HG03280 (cell line): ENCODE data around the gene ITGAE.
"Not testable (repeated sequence)": the region's sequence is repeated elsewhere in the genome, so short reads cannot be mapped to it uniquely, and the experiment has no call there.

Experiments used
- ATAC-seq: cut with Tn5 transposase; IDR thresholded peaks from one replicate; pipeline ENCODE4 v1.9.1; 2021; ENCODE audit warnings: mild to moderate bottlenecking, moderate library complexity; ENCODE audit not compliant: unreplicated experiment

Gene ITGAE

GRCh38 chr17:3735515-3735914, 65.5 kb downstream of the ITGAE start:
- no peak for ATAC-seq

- ATAC-seq: not testable (repeated sequence)
Observed at GRCh38 chr17:3734911-3735276, 66.1 kb downstream of the ITGAE start.

- ATAC-seq: peak; percentile 59
Observed at GRCh38 chr17:3732210-3732621, 68.8 kb downstream of the ITGAE start.

- no peak for ATAC-seq
Observed at GRCh38 chr17:3730881-3731429, 70.0 kb downstream of the ITGAE start.

DNA sequence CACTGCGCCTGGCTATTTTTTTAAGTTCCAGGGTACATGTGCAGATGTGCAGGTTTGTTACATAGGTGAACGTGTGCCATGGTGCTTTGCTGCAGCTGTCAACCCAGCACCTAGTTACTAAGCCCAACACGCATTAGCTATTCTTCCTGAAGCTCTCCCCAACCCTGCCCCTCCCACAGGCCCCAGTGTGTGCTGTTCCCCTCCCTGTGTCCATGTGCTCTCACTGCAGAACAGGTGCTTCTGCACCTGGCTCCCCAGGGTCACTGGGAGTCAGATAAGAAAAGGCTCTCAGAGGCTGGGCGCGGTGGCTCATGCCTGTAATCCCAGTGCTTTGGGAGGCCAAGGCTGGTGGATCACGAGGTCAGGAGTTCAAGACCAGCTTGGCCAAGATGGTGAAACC, 71.1 kb downstream of the ITGAE start:
- ATAC-seq: no peak

- ATAC-seq: not testable (repeated sequence)
Observed at GRCh38 chr17:3728099-3728498, 72.9 kb downstream of the ITGAE start.

DNA sequence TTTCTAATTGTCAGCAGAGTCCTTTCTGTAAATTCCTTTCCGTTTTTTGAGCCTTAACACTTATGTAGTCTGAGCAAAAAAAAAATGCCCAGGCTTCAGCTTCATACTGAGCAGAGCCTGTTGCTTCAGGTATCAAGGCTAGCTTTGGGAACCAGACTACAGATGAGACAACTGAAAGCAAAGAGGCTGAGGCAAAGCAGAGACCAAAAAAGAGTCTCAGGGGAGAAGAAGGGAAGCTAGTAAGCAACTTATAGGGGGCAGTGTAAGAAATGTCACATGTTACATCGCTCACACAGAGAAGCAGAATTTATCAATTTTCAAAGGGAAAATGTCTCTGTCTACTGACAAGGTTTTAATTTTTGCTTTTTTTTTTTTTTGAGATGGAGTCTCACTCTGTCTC, 73.9 kb downstream of the ITGAE start:
- no peak for ATAC-seq

GRCh38 chr17:3724378-3725077, 76.5 kb downstream of the ITGAE start:
- no peak for ATAC-seq

DNA sequence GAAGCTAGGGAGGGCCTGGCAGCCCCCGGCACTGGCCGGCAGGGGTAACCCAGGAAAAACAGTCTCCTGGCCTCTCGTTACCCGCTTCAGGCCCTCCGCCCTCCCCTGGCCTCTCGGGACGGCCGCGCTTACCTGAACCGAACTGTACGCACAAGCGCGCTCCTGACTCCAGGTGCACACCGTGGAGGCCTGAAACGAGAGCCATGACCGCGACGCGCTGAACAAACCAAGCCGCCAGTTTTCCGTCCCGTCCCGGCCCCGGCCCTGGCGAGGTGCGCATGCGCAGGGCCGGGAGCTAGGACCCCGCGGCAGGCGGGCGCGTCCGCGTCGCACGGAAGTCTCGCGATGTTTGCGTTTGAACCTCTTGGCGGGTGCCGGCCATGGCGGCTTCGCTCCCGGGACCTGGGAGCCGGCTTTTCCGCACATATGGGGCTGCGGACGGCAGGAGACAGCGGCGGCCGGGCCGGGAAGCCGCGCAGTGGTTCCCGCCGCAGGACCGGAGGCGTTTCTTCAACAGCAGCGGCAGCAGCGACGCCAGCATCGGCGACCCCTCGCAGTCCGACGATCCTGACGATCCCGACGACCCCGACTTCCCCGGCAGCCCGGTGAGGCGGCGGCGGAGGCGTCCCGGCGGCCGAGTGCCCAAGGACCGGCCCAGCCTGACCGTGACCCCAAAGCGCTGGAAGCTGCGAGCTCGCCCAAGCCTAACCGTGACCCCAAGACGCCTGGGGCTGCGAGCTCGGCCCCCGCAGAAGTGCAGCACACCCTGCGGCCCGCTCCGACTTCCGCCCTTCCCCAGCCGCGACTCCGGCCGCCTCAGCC, 77.2 kb downstream of the ITGAE start, which contains the start of gene HASPIN:
Gene HASPIN, plus strand, starts transcription at position 348 of the 822 bp plus-strand sequence. Its CDS starts 33 bp downstream, at position 381.
- ATAC-seq: peak; percentile 88

DNA sequence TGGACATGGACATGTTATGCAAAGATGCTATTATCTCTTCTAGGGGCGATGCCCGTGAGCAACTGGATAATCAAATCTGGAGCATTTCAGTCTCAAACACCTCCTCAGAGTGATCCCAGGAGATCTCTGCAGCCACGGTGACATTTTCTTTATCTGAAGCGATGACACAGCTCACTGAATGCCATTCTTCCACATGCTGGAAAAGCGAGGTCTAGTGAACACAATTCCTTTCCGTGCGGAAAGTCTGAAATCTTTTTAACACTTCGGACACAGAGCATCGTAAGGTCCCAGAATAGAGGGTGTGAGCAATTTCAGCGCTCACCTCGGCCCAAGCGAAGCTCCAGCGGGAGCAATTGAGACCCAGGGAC, 77.8 kb downstream of the ITGAE start:
- ATAC-seq: no peak

- no peak for ATAC-seq
Observed at GRCh38 chr17:3722716-3723115, 78.3 kb downstream of the ITGAE start.

DNA sequence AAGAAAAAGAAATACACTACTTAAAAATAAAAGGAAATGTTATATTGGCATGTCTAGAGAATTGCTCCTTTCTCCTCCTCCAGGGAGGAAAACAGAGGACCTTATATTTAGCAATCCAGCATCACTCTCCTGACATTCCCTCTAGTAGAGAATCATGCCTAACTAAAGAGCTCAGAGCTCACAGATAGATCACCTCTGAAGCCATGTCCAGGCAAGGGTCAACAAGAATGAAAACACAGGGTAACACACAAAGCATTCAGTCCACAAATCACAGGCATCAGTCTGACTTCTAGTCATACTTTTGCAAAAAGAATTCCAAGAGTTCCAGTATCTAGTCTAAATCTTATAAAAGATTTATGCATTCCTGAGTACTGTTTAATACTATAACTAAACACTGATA, 81.7 kb downstream of the ITGAE start:
- ATAC-seq: no peak

DNA sequence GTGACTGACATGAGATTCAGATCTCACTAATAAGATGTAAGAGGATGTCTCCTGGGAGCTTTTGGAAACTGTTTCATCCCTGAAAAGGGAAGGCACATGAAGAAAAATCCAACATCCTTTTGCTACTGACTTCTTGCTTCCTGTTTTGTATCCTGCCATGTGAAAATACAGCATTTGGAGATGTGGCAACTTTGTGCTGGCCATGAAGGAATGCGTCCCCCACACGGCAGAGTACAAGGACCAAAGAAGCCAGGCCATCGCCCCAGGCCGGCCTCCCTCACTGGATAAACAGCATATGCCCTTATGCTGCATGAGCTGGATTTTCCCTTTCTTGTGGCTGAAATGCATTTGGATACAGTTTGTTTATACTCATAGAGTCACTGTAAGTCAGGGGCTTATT, 82.8 kb downstream of the ITGAE start:
- ATAC-seq: no peak

GRCh38 chr17:3715296-3715695, 85.7 kb downstream of the ITGAE start:
- no peak for ATAC-seq

DNA sequence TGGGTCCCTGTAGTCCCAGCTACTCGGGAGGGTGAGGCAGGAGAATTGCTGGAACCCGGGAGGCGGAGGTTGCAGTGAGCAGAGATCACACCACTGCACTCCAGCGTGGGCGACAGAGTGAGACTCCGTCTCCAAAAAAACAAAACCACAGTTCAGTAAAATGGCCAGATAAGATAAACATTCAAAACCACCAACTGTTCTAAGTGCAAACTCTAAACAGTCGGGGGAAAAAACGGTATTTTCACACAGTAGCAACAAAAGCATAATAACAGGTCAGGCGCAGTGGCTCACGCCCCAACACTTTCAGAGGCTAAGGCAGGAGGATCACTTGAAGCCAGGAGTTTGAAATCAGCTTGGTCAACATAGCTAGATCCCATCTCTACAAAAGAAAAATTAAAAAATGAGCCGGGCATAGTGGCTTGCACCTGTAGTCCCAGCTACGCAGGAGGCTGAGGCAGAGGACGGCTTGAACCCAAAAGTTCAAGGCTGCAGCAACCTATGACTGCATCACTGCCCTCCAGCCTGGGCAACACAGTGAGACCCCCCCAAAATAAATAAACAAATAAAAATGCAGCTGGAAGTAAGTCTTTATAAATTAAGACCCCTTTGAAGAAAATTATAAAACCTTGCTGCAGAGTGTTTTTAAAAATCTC, 88.1 kb downstream of the ITGAE start:
- no peak for ATAC-seq

- peak; percentile 93 for ATAC-seq
Observed at GRCh38 chr17:3710951-3711383, 90.0 kb downstream of the ITGAE start.

DNA sequence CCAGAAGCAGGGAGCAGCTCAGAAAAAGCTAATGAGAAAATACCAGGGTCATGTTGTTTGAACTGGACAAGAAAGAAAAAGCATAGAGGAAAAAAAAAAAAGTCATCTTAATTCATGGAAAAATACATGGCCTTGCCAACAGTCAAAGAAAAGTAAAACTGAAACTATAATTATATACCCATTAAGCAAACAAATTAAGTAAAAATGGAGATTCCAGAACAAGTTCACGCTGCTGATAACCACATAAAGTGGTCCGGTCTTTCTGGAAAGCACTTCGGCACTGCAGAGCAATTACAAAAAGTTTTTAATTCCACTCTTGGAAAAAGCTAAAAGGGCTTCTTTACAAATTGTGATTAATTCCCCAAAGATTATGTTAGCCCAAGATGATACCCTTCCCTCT, 92.6 kb downstream of the ITGAE start:
- ATAC-seq: no peak

DNA sequence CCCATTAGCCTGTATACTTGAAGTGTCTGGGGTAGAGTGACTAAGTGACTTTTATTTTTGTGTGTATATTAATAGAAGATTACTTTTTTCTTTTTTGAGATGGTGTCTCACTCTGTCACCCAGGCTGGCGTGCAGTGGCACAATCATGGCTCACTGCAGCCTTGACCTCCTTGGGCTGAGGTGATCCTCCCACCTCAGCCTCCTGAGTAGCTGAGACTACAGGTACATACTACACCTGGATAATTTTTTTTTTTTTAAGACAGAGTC, 95.3 kb downstream of the ITGAE start:
- not testable (repeated sequence) for ATAC-seq

DNA sequence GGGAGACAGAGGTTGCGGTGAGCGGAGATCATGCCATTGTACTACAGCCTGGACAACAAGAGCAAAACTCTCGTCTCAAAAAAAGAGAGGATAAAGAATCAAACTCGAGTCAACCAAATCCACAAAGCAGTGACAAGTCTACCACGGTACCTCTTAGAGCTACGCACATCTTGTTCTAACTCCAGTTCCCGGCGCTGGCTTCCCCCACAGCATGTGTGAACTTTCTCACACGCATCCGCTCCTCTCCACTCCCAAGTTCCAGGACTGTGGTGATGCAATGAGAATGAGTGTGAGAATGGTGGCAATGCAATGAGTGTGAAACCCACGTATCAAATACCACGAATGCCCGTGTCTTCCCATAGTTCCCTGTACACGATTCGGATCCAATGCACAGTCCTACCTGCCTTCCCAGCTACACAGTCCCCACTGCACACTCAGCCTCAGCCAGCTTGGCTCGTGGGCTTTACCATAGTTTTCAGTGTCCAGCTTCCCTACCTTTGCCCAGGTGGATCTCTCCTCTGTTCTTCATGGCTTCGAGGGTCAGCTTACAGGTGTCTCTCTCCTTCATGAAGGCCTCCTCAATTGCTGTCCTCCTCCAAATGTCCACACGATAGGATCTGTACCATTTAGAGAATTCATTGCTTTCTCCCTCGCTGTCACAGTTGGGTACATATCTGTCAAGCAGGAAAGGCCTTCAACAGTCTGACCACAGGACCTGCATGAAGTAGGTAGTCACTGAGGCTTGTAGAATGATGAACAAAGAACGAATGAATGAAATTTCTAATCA, 95.9 kb downstream of the ITGAE start:
- ATAC-seq: no peak

DNA sequence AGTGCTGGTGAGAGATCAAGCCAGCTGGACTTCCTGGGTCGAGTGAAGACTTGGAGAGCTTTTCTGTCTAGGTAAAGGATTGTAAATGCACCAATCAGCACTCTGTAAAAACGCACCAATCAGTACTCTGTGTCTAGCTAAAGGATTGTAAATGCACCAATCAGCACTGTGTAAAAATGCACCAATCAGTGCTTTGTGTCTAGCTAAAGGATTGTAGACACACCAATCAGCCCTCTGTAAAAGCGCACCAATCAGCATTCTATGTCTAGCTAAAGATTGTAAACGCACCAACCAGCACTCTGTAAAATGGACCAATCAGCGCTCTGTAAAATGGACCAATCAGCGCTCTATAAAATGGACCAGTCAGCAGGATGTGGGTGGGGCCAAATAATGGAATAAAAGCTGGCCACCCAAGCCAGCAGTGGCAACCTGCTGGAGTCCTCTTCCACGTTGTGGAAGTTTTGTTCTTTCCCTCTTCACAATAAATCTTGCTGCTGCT, 98.9 kb downstream of the ITGAE start:
- ATAC-seq: not testable (repeated sequence)

DNA sequence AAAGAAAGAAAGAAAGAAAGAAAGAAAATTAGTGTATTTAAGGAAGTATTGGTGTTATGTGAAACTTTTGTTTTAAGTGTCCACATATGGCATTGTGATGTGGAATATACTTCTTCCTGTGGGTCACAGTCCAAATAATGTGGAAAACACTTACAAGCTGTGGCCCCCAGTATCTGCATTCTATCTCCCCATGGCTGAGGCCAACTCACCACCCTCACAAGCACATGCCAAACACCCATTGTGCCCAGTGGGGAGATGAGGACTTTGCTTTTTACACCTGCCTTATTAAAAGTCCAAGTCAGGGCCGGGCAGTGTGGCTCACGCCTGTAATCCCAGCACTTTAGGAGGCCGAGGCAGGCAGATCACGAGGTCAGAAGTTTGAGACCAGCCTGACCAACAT, 101.0 kb downstream of the ITGAE start:
- no peak for ATAC-seq
